Urothelium cell line (cell line): ENCODE results near the gene DUOX2.
"Not testable (repeated sequence)": the region's sequence is repeated elsewhere in the genome, so short reads cannot be mapped to it uniquely, and the experiment has no call there.

Source experiments
- DNase-seq: peaks from one replicate; pipeline ENCODE4 v3.0.0; 2011; ENCODE audit warnings: low spot score, mixed read lengths
- FAIRE-seq: peaks from 2 replicates; lab custom pipeline; 2011; peaks lifted over from hg19 to GRCh38; lab: Jason Lieb, UNC

Gene DUOX2

GRCh38 chr15:45139770-45140169 is 25.8 kb upstream of the DUOX2 start:
- no peak for FAIRE-seq
- no peak for DNase-seq

- no peak for FAIRE-seq
Measured at GRCh38 chr15:45138814-45139765, 25.1 kb upstream of the DUOX2 start.

GRCh38 chr15:45137703-45138102 is 23.7 kb upstream of the DUOX2 start:
- DNase-seq (no peak), FAIRE-seq (no peak)

More at GRCh38 chr15:45138814-45139765, 25.1 kb upstream of the DUOX2 start:
- no peak for DNase-seq

- DNase-seq: no peak
- no peak for FAIRE-seq
Measured at GRCh38 chr15:45136378-45136764, 22.4 kb upstream of the DUOX2 start.

- FAIRE-seq, DNase-seq: not testable (repeated sequence)
Measured at GRCh38 chr15:45135705-45136377, 21.9 kb upstream of the DUOX2 start.

DNA sequence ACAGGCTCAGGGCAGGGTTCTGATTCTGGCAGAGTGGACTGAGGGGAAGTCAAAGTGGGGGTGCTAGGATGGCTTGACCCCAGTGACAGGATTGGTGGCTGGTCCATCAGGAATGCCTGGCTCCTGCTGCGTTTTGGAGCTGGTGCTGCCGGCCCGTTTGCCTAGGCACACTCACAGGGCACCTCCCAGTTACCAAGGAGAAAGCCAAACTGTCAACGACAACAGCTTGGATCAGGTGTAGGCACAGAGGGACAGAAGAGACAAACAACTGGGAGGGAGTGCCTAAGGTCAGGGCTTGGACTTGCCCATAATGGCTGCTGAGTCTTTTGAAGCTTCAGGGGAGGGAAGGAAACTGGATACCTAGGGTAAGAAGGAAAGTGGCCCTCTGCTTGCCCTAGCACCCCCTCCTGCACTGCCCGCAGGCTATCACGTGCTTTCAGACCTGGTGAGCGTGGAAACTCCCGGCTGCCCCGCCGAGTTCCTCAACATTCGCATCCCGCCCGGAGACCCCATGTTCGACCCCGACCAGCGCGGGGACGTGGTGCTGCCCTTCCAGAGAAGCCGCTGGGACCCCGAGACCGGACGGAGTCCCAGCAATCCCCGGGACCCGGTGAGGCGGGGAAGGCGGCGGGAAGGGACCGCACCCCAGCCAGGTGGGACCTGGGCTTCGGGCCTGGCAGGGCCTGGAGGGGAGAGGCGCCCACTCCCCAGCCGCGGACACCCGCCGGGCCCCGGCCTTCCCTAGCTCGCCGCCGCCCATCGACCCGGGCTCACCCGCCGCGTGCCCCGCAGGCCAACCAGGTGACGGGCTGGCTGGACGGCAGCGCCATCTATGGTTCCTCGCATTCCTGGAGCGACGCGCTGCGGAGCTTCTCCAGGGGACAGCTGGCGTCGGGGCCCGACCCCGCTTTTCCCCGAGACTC is 21.0 kb upstream of the DUOX2 start:
- FAIRE-seq (no peak), DNase-seq (no peak)

- DNase-seq: no peak
- FAIRE-seq: no peak
Measured at GRCh38 chr15:45134046-45134445, 20.1 kb upstream of the DUOX2 start.

GRCh38 chr15:45133561-45133920 is 19.6 kb upstream of the DUOX2 start:
- FAIRE-seq: no peak

DNA sequence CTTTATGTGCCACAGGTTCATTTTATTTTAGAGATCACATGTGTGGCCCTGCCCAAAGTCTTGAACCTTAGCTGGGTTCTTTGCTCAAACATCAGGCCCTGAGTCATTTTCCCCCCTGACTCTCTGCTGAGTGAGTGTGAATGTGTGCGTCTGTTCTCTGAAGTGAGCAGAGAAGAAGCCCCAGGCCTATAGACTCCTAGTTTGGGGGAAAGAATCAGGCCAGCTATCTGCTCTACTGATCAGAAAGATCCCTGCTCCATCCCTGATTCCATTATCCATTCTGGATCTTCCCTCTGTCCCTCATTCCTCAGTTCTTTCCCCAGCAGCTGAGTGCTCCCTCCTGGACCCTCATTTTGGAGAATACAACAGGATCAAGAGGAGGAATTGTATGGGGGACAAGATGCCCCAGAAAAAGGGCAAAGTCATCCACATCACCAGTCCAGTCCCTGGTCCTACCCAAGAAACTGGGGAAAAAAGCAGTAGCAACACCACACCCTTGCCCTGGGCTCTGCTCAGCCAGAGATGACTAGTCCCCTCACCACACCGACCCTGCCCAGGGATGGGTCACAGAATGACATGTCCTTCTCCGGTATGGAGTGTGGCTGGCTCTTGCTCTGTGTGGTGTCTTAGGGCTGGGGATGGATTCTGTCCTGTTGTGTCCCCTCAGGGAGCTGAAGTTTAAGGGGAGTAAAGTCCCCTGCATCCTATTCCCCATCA is 19.0 kb upstream of the DUOX2 start:
- FAIRE-seq (no peak), DNase-seq (no peak)

More at GRCh38 chr15:45133561-45133920, 19.6 kb upstream of the DUOX2 start:
- no peak for DNase-seq

- FAIRE-seq (no peak), DNase-seq (no peak)
Measured at GRCh38 chr15:45131510-45131909, 17.5 kb upstream of the DUOX2 start.

DNA sequence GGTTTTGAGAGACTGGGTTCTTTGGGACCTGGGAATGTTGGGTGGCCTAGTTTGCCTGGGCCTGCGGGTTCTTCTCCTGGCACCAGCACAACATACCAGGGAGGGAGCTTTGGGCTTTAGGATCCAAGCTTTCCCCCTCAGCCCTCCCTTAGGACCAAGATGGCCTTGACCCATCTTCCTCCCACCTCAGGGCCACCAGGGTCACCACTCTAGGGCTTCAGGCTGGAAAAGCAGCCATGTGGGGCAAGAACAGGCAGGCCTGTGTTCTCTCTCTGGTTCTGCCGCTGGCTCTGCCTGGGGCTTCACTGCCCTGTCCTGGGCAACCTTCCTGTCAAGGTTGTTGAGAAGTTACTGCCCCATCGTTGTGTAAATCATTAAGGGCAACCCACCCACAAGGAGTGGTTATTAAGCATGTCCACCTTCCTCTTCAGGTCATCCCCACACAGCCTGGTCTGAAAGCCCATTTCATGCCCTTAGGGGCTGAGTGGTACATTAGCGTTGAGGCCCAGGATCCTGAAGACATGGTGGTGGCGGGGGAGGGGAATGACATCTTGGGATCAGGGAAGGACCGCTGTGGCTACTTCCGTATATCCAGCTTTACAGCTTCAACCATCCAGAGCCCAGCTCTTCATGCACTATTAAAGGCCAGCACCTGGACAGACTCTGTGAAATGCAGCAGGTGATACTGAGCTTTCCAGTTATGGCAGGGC is 16.5 kb upstream of the DUOX2 start:
- no peak for DNase-seq
- no peak for FAIRE-seq

DNA sequence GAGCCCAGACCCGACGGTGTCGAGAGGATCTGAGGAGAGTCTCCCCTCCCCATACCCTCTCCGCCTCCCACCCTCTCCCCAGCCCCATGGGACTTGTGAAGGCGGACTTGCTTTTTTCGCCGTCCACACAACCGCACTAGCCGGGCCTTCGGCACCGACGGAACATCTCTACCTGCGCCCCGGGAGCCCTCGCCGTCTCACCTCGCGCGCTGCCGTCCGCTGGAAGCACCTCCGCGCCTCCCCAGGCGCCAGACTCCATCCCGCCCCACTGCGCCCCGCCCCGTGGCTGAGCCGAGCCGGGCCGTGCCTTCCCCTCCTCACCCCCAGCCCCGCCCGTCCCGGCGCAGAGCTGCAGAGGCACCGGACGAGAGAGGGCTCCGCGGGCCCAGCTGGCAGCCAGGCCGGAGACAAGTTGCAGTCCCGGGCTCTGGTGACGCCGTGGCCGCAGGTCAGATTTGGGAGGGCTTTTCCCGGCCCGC is 15.7 kb upstream of the DUOX2 start, which contains the start of the genes DUOX1 and DUOXA1:
TSS of gene DUOX1 (plus strand) at position 344 of the 479 bp plus-strand sequence. CDS start 1,973 bp downstream, outside the sequence.
TSS of gene DUOXA1 (minus strand) at position 229 of the 479 bp plus-strand sequence. CDS start 6,865 bp downstream, outside the sequence.
- DNase-seq (no peak), FAIRE-seq (no peak)

- no peak for DNase-seq
- FAIRE-seq: no peak
Measured at GRCh38 chr15:45128971-45129639, 15.1 kb upstream of the DUOX2 start.

GRCh38 chr15:45126535-45127158 is 12.7 kb upstream of the DUOX2 start:
- DNase-seq (no peak), FAIRE-seq (no peak)

GRCh38 chr15:45123397-45123796 is 9.4 kb upstream of the DUOX2 start:
- DNase-seq (no peak), FAIRE-seq (no peak)

GRCh38 chr15:45122719-45123118 is 8.7 kb upstream of the DUOX2 start:
- FAIRE-seq (no peak), DNase-seq (no peak)

DNA sequence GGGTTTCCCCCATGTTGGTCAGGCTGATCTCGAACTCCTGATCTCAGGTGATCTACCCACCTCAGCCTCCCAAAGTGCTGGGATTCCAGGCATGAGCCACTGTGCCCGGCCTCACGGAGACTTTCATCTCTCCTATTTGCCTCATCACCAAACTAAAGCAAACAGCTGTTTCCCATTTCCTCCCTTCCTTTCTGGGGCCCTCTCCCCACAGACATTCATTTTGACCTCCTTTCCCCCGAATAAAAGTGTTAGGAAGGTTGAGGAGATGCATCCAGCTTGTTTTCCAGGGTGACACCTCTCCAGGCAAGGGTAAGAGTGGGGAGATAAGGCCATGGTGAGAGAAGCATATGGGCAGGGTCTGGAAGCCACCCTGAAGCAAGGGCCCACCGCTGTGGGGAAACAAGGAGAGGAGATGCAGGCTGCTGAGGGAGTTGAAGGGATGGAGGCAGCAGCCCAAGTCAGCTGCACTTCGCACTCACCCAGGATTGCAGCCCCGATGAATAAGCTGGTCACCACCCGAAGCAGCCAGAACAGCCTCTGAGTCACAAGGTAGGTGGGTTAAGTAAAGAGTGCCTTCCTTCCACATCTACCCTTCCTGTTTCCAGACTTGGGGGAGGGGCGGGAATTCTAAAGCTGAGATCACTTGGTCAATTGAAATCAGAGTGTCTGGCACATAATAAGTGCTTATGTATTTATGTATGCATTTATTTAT is 7.9 kb upstream of the DUOX2 start:
- DNase-seq: peak; percentile 87
- FAIRE-seq: no peak

- DNase-seq: no peak
Measured at GRCh38 chr15:45121020-45121419, 7.0 kb upstream of the DUOX2 start.

More at GRCh38 chr15:45121020-45121419, 7.0 kb upstream of the DUOX2 start:
- FAIRE-seq: no peak
